Activated CD4-positive, alpha-beta T cell treated with anti-CD3 and anti-CD28 coated beads for 48 hours (primary cell): ENCODE measurements around the gene CHL1.

Experiments used
- DNase-seq: peaks from one replicate; pipeline ENCODE4 v3.0.0-alpha.2; 2020

Gene CHL1, protein sequence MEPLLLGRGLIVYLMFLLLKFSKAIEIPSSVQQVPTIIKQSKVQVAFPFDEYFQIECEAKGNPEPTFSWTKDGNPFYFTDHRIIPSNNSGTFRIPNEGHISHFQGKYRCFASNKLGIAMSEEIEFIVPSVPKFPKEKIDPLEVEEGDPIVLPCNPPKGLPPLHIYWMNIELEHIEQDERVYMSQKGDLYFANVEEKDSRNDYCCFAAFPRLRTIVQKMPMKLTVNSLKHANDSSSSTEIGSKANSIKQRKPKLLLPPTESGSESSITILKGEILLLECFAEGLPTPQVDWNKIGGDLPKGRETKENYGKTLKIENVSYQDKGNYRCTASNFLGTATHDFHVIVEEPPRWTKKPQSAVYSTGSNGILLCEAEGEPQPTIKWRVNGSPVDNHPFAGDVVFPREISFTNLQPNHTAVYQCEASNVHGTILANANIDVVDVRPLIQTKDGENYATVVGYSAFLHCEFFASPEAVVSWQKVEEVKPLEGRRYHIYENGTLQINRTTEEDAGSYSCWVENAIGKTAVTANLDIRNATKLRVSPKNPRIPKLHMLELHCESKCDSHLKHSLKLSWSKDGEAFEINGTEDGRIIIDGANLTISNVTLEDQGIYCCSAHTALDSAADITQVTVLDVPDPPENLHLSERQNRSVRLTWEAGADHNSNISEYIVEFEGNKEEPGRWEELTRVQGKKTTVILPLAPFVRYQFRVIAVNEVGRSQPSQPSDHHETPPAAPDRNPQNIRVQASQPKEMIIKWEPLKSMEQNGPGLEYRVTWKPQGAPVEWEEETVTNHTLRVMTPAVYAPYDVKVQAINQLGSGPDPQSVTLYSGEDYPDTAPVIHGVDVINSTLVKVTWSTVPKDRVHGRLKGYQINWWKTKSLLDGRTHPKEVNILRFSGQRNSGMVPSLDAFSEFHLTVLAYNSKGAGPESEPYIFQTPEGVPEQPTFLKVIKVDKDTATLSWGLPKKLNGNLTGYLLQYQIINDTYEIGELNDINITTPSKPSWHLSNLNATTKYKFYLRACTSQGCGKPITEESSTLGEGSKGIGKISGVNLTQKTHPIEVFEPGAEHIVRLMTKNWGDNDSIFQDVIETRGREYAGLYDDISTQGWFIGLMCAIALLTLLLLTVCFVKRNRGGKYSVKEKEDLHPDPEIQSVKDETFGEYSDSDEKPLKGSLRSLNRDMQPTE (N-terminal part only)

DNA sequence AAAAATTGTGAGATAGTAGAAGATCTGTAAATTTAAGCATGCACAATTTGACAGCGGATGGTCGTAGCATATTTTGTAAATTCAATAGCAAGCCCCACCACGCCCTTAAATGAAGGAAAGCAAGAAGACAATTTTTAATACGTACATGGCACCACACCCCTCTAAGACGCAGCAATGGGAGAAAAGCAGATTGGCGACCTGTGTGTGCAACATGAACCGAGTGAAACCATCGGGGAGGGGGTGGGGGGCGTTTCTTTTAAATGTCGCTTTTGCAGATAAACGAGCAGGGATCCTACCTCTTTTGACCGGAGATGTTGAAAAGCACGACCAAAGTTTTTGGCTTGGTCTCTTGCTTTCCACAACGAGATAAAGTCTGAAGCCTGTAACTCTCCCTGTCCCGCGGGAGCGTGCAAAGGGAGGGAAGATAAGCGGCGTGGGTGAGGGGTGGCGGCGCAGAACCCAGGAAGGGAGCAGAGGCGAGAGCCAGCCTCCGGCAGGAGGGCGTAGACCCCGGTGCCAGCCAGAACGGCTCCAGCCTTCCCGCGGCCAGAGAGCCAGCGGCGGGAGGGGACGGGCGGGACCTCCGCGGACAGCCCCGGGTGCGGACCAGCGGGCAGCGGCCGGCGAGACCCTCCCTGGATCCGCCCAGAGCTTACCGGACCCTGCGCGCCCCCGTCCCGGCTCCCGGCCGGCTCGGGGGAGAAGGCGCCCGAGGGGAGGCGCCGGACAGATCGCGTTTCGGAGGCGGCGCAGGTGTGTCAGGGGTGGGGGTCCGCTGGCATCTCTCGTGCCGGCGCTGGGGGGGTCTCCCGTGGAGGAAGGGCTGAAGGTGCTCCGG lies at the start of gene CHL1:
CHL1 (plus strand) TSS at position 453 of the 838 bp plus-strand sequence. CDS start 123,014 bp downstream, outside the sequence.
- DNase-seq, result no peak

DNA sequence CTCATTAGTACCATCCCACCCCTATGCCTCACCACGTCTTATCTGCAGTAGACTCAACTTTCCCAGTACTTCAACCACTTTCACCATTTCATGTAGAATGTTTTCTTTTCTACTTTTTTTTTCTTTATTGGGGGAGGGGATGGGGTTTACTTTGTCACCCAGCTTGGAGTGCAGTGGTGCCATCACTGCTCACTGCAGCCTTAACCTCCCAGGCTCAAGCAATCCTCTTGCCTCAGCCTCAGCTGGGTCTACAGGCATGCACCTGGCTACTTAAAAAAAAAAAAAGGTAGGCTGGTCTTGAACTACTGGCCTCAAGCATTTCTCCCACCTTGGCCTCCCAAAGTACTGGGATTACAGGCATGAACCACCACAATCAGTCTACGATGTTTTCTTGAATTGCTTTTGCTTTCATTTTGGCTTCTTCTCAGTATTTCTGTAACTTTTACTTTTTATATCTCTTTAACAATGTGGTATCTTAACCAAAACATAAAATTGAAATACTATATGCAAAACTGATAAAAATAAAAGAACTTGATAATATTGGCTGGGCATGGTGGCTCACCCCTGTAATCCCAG lies 44.9 kb upstream of the CHL1 start:
- no peak for DNase-seq

DNA sequence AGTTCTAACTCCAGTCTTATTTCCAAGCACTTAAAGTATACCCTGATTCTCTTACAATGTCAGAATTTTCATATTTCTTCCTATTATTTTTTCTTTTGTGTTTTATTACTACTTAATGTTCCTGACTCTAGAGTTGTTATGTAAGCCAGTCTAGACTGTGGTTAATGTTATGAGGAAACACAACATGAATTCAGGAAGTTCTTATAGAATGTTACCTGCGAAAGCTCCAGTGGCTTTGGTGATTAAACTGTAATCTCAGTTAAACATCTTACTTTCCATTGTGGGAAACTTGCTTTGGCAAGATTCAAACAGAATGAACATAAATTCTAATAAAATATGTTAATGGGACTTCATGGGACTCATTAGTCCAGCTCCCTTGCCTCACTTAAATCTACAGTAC lies 36.6 kb upstream of the CHL1 start:
- no peak for DNase-seq

- no peak for DNase-seq
Observed at GRCh38 chr3:166071-166470, 30.5 kb upstream of the CHL1 start.

DNA sequence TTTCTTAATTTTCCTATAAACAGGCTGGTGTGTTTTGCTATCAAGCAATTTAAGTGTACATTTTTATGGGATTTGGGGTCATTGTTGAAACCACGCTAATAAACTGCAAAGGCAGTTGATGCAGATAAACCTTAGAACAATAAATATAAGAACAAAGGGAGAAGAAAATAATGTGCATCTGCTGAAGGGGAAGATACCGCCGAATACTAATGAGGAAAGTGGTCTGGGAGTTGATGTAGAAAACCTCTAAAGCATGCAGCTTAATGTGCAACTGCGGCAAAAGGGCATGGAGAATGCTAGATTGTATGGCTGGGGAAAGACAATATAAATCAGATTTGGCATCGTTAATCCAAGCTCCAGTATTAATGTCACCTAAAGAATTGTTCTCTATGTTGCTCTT lies 29.8 kb upstream of the CHL1 start:
- DNase-seq, result no peak

DNA sequence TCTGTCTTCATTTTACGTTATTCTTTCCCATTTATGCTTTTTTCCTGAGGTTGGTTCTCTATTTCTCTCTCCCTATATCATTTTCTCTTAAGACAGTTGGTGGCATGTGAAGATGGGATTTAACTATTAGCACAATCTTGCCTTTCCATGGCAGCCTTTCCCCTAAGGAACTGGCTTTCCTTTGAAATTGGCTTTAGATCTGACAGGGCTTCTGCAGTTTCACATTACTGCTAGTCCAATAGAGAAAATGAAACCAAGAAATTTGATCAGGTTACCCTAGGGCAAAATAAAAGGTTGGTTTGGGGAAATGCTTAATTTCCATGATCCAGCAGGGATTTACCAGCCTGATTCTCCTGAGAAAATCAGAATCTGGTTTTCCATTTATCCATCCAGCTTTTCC lies 22.7 kb upstream of the CHL1 start:
- DNase-seq, result no peak

DNA sequence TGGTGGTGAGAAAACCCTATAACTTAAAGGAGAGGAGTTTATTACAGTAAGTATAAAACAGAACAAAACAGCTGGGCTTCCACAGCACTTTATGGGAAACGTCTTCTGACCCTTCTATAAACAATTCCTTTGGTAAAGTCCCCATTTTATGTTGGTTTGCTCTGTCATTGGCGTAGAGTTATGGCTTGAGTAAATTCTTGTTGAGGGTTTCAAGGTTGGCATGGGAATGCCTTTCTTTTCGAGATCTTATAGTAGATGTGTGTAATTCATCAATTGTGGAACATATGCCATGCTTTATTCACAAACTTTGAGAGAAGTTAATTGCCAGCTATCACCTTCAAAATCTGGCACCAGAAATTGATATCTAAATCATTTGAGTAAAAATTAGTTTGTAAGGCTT lies 11.6 kb upstream of the CHL1 start:
- no peak for DNase-seq

DNA sequence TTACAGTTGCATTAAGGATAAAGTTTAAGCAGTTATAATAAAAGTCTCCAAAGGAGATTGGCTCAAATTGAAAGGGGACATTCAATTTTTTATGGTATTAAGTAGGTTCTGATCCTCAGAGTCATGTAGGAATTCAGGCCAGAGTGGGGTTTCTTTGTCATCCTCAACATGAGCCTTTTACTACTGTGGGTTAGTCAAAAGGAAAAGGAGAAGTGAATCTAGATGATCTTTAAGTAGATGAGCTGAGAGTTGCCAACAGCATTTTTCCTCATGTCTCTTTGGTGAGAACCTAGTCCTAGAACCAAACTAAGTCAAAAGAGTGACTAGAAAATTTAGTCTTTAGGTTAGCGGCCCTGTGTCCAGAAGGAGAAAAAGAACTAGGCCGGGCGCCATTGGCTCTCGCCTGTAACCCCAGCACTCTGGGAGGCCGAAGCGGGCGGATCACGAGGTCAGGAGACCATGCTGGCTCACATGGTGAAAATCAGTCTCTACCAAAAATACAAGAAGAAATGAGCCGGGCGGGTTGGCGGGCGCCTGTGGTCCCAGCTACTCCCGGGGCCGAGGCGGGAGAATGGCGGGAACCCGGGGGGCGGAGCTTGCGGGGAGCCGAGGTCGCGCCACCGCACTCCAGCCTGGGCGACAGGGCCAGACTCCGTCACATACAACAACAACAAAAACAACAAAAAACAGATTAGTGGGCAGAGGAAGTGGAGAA lies 4.2 kb upstream of the CHL1 start:
- DNase-seq, result no peak

GRCh38 chr3:194001-194400 lies 2.6 kb upstream of the CHL1 start:
- DNase-seq, result no peak

DNA sequence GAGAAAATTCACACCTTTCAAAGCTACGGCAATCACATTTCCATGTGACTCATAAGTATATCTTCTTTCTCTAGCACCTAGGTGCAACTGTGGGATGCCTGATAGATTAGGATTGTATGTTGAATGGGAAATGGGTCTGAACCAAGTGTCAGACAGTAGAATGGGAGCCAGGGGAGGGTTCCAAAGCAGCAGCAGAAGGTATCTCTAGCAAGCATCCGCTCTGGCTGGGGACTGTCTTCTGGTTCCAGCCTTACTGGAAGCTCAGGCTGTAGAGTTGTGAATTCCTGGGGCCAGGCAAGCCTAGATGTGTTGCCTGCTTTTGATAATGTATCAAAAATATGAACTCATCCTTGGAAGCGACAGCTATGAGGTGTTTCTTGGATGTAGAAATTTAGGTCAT lies 2.1 kb upstream of the CHL1 start:
- DNase-seq, result no peak

DNA sequence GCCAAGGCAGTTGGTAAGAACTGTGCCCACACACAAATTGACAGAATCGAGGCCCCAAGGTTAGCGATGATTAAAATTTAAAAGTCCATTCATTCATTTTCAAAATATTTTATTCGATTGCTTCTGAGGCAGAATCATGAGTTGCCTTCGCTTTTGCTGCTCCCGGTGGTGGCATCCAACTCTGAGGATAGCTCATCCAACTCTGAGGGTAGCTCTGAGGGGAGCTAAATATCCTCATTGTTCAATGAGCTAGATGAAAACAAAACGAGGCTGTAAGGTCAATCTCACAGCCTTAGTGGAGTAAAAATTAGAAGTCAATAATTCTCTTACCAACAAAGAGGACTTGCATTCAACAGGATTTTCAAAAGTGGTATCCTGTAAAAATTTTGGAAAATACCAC lies 897 bp upstream of the CHL1 start:
- no peak for DNase-seq

- no peak for DNase-seq
Observed at GRCh38 chr3:197149-197827, 725 bp downstream of the CHL1 start.

- no peak for DNase-seq
Observed at GRCh38 chr3:197828-198491, 1.4 kb downstream of the CHL1 start.

- no peak for DNase-seq
Observed at GRCh38 chr3:199835-200234, 3.3 kb downstream of the CHL1 start.

GRCh38 chr3:200758-201325 lies 4.3 kb downstream of the CHL1 start:
- DNase-seq, result no peak

- DNase-seq, result no peak
Observed at GRCh38 chr3:204102-204501, 7.5 kb downstream of the CHL1 start.

GRCh38 chr3:207973-208372 lies 11.4 kb downstream of the CHL1 start:
- no peak for DNase-seq

GRCh38 chr3:210669-211068 lies 14.1 kb downstream of the CHL1 start:
- DNase-seq, result no peak

DNA sequence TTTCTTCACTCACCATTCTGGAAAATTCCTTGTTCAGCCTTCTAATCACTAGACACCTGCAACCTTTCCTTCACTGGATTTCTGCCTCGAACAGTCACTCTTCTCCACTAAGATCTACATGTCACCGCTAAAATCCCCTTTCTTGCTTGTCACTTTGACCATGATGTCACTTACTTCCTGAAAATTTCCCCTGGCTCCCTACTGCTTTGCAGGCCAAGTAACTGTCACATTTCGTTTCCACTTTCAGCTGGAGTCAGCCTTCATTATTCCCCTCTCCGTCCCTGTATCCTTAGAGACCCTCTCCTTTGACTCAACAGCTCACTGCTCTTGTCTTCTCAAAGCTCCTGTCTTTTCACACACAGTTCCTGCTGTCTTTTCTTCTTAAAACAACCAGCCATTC lies 15.9 kb downstream of the CHL1 start:
- DNase-seq, result no peak
